B cell (primary cell): ENCODE results near the gene TRIM22. TPM values are rescaled to one million over a fixed set of nuclear protein-coding genes. Genes with fewer than 3 reads are reported as not detected.

Experiments used
- ATAC-seq: fragments of 200-7000 bp; cut with Tn5 transposase; one replicate; pipeline ENCODE4 v1.10.0; 2021; ENCODE audit warnings: low read depth, mild to moderate bottlenecking, moderate number of reproducible peaks, moderate library complexity
- CTCF ChIA-PET: fragments of 350-600 bp; sonication (Branson Sonifier 250); formaldehyde crosslinking; loops from one replicate; lab custom pipeline; 2021; ENCODE audit warnings: antibody characterized with exemption, inconsistent platforms; lab: Charles Lee
- POLR2A ChIA-PET: fragments of 350-600 bp; sonication (Branson Sonifier 250); formaldehyde crosslinking; loops from one replicate; lab custom pipeline; 2021; ENCODE audit warnings: antibody characterized with exemption; lab: Charles Lee
- DNase-seq: peaks from one replicate; pipeline ENCODE4 v3.0.0; 2013
- H2AFZ ChIP-seq: 2 replicates; pipeline ENCODE4 v1.6.1; 2012; ENCODE audit warnings: mild to moderate bottlenecking, low read depth, low read length; ENCODE audit not compliant: insufficient read depth, poor library complexity, severe bottlenecking
- H3K27ac ChIP-seq, 2 donors: 1 replicate in 1 of 2; 2 replicates in 1 of 2; pipeline ENCODE4 v1.5.1; 2012 to 2013; ENCODE audit warnings: low read length in 2 of 2, mild to moderate bottlenecking in 2 of 2, moderate library complexity in 1 of 2
- H3K27me3 ChIP-seq, 4 experiments: fragments of 200-600 bp in 1 of 4; sonication (generic) in 1 of 4; replicated peaks in 1 of 4; 1 replicate in 2 of 4; 2 replicates in 2 of 4; pipeline versions ENCODE4 v1.6.1 to v1.7.0; 2013 to 2016; ENCODE audit warnings: low read length in 3 of 4, mild to moderate bottlenecking in 2 of 4, mixed read lengths in 1 of 4, moderate library complexity in 1 of 4; ENCODE audit not compliant: insufficient read depth in 4 of 4, control insufficient read depth in 3 of 4; ENCODE audit errors: control extremely low read depth in 1 of 4
- H3K36me3 ChIP-seq, 2 experiments: replicated peaks in 1 of 2; 1 replicate in 1 of 2; 2 replicates in 1 of 2; pipeline versions ENCODE4 v1.6.1 to v1.7.1; 2013; ENCODE audit warnings: low read length in 1 of 2; ENCODE audit not compliant: insufficient read depth in 2 of 2, control insufficient read depth in 1 of 2; ENCODE audit errors: control extremely low read depth in 1 of 2, extremely low read depth in 1 of 2
- H3K4me1 ChIP-seq, 2 donors: fragments of 200-600 bp in 1 of 2; sonication (generic) in 1 of 2; 1 replicate in 1 of 2; 2 replicates in 1 of 2; pipeline versions ENCODE4 v1.5.1 to v1.6.1; 2013 to 2017; ENCODE audit warnings: low read length in 2 of 2; ENCODE audit not compliant: control insufficient read depth in 2 of 2, insufficient read depth in 2 of 2
- H3K4me2 ChIP-seq: replicated peaks from 2 replicates; pipeline ENCODE3; 2012; ENCODE audit warnings: mild to moderate bottlenecking, low read depth, low read length; ENCODE audit not compliant: poor library complexity, severe bottlenecking
- H3K4me3 ChIP-seq, 5 experiments: fragments of 200-600 bp in 1 of 5; sonication (generic) in 1 of 5; 1 replicate in 3 of 5; 2 replicates in 2 of 5; pipeline versions ENCODE4 v1.5.1 to v1.7.0; 2011 to 2016; ENCODE audit warnings: low read length in 4 of 5, mild to moderate bottlenecking in 4 of 5, low read depth in 2 of 5, control low read depth in 1 of 5, moderate library complexity in 1 of 5; ENCODE audit not compliant: insufficient read depth in 1 of 5; ENCODE audit errors: control extremely low read depth in 1 of 5, extremely low read depth in 1 of 5
- H3K79me2 ChIP-seq: fragments of 200-600 bp; sonication (generic); one replicate; pipeline ENCODE4 v1.6.0; 2016; ENCODE audit warnings: low read length; ENCODE audit not compliant: control insufficient read depth, insufficient read depth
- H3K9ac ChIP-seq: fragments of 200-600 bp; sonication (generic); 2 replicates; pipeline ENCODE4 v1.6.1; 2017; ENCODE audit warnings: mild to moderate bottlenecking, low read length, moderate library complexity
- H3K9me3 ChIP-seq, 3 donors: one replicate each; pipeline versions ENCODE4 v1.6.1 to v1.7.1; 2013; ENCODE audit warnings: low read length in 2 of 3; ENCODE audit not compliant: control insufficient read depth in 2 of 3, insufficient read depth in 1 of 3; ENCODE audit errors: control extremely low read depth in 1 of 3
- H4K20me1 ChIP-seq: 2 replicates; pipeline ENCODE4 v1.6.0; 2012; ENCODE audit warnings: mild to moderate bottlenecking, low read length; ENCODE audit not compliant: insufficient read depth, control insufficient read depth, poor library complexity, severe bottlenecking
- H3K27ac Mint-ChIP-seq: one replicate; pipeline ENCODE4 v1.8.0; 2021; ENCODE audit warnings: mixed read lengths
- H3K27me3 Mint-ChIP-seq: one replicate; pipeline ENCODE4 v1.8.0; 2021; ENCODE audit warnings: mixed read lengths
- H3K4me1 Mint-ChIP-seq: one replicate; pipeline ENCODE4 v1.8.0; 2021; ENCODE audit warnings: mixed read lengths
- H3K4me3 Mint-ChIP-seq: one replicate; pipeline ENCODE4 v1.8.0; 2021; ENCODE audit warnings: mixed read lengths
- H3K9me3 Mint-ChIP-seq: one replicate; pipeline ENCODE4 v1.8.0; 2022; ENCODE audit warnings: mixed read lengths; ENCODE audit not compliant: insufficient read depth
- EZH2 ChIP-seq: IDR thresholded peaks from 2 replicates; pipeline ENCODE4 v1.6.1; 2012; ENCODE audit warnings: borderline replicate concordance, low read depth, mild to moderate bottlenecking, moderate library complexity, low read length; ENCODE audit not compliant: insufficient read depth, poor library complexity, severe bottlenecking
- WGBS: methylation state at CpG from one replicate; pipeline ENCODE4 v1.1.5; 2013; ENCODE audit warnings: missing lambda C conversion rate; ENCODE audit not compliant: insufficient coverage; 5-methylcytosine and 5-hydroxymethylcytosine counted together
- intact Hi-C: fragments of 100-400 bp; cut with micrococcal nuclease; formaldehyde crosslinking; loops from one replicate; pipeline ENCODE4 v1.10.0; 2022
- polyA plus RNA-seq: library from polyadenylated mRNA; depleted of rRNA; stranded (reverse); fragments of >200 nt; gene quantifications from 2 replicates; pipeline ENCODE4 v1.2.3, GENCODE V29; 2012
- total RNA-seq, 2 donors: library from RNA; stranded (reverse); fragments of 120-200 nt in 1 of 2; gene quantifications; 1 replicate in 1 of 2; 2 replicates in 1 of 2; pipeline versions ENCODE4 v1.2.3 to v1.2.4, GENCODE V29; 2013 to 2022
- TF ChIP-seq, protein P1 (sequence below): fragments of 200-600 bp; IDR thresholded peaks from one replicate; pipeline ENCODE4 v1.8.0; 2022; ENCODE audit warnings: antibody characterized with exemption, mild to moderate bottlenecking

The TRIM22 gene
- total and polyA plus RNA-seq, 2 donors (not counting 1 experiment from before 2014, with no cell fraction given) = 255 to 388 TPM

GRCh38 chr11:5719703-5720495 is 30.3 kb downstream of the TRIM22 start:
- no peaks in the 10 kb centered on the region for H3K4me1 ChIP-seq
- H3K4me2 ChIP-seq = no peak overlapping the region
- H3K4me3 ChIP-seq = no peak overlapping the region
- no peaks in the 10 kb centered on the region for H4K20me1 ChIP-seq
- H3K79me2 ChIP-seq = no peaks in the 10 kb centered on the region
- ChIA-PET POLR2A (no interaction called here), CTCF (interaction anchor here (1.1 kb wide), 1 partner anchor 41 kb away, joined by 3 read pairs; no protein-coding TSS in a partner anchor)
- intact Hi-C loops = loop anchor here (10.0 kb wide), 1 partner anchor 245 kb away; no protein-coding TSS in a partner anchor
- Mint-ChIP-seq H3K27ac (no peak overlapping the region), H3K4me3 (no peak overlapping the region), H3K9me3 (no peaks in the 10 kb centered on the region), H3K27me3 (no peaks in the 10 kb centered on the region), H3K4me1 (no peaks in the 10 kb centered on the region)
- H3K27ac ChIP-seq = no peak overlapping the region
- TF ChIP-seq, protein P1, sequence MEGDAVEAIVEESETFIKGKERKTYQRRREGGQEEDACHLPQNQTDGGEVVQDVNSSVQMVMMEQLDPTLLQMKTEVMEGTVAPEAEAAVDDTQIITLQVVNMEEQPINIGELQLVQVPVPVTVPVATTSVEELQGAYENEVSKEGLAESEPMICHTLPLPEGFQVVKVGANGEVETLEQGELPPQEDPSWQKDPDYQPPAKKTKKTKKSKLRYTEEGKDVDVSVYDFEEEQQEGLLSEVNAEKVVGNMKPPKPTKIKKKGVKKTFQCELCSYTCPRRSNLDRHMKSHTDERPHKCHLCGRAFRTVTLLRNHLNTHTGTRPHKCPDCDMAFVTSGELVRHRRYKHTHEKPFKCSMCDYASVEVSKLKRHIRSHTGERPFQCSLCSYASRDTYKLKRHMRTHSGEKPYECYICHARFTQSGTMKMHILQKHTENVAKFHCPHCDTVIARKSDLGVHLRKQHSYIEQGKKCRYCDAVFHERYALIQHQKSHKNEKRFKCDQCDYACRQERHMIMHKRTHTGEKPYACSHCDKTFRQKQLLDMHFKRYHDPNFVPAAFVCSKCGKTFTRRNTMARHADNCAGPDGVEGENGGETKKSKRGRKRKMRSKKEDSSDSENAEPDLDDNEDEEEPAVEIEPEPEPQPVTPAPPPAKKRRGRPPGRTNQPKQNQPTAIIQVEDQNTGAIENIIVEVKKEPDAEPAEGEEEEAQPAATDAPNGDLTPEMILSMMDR = no peak
- TF ChIP-seq EZH2 = no peak
- H3K36me3 ChIP-seq = peaks cover 0 to 3% of the 10 kb centered on the region in 2 experiments
- DNase-seq (no peak), ATAC-seq (no peak)
- H3K27me3 ChIP-seq = no peaks in the 10 kb centered on the region
- peaks cover 0 to 1% (median 0%) of the 10 kb centered on the region in 3 donors for H3K9me3 ChIP-seq
- no peak overlapping the region for H3K9ac ChIP-seq
- H2AFZ ChIP-seq = no peak overlapping the region
- WGBS = no CpG with 5 or more reads among the region's 3 CpGs

- DNase-seq (no peak), ATAC-seq (no peak)
- POLR2A ChIA-PET = no interaction called here
- H2AFZ ChIP-seq = no peak overlapping the region
- H3K36me3 ChIP-seq = peaks cover 0 to 3% of the 10 kb centered on the region in 2 experiments
- H3K27ac ChIP-seq = no peak overlapping the region
- no CpG with 5 or more reads among the region's 2 CpGs for WGBS
- TF ChIP-seq EZH2 = no peak
- TF ChIP-seq, protein P1 = no peak
- H3K9me3 ChIP-seq = peaks cover 0 to 1% (median 0%) of the 10 kb centered on the region in 3 donors
- Mint-ChIP-seq H3K27me3 (no peaks in the 10 kb centered on the region), H3K4me1 (no peaks in the 10 kb centered on the region), H3K4me3 (no peak overlapping the region), H3K9me3 (no peaks in the 10 kb centered on the region), H3K27ac (no peak overlapping the region)
- intact Hi-C loops = no loop called here
- no peaks in the 10 kb centered on the region for H3K4me1 ChIP-seq
- no peak overlapping the region for H3K4me3 ChIP-seq
- CTCF ChIA-PET = no interaction called here
- H4K20me1 ChIP-seq = no peaks in the 10 kb centered on the region
- no peak overlapping the region for H3K9ac ChIP-seq
- H3K4me2 ChIP-seq = no peak overlapping the region
- no peaks in the 10 kb centered on the region for H3K27me3 ChIP-seq
- H3K79me2 ChIP-seq = no peaks in the 10 kb centered on the region
These were observed 33.0 kb downstream of the TRIM22 start for GRCh38 chr11:5722622-5723021.
